Measurements from ENCODE around the gene TTC39B. TPM values are rescaled to one million over a fixed set of nuclear protein-coding genes. Genes with fewer than 3 reads are reported as not detected.

Gene TTC39B
- total and polyA plus RNA-seq, 2 of the 8 experiments (the other 6 are each of a cell fraction or from before 2014, with no cell fraction given) = 1.6 to 10.9 TPM

GRCh38 chr9:15222313-15222712, 84.7 kb downstream of the TTC39B start (continued):
- no peak for TF ChIP-seq RNF2 (IDR thresholded peaks at IDR 0.05; ENCODE audit: borderline replicate concordance, low read depth, low read length, missing control alignments, poor library complexity, severe bottlenecking)
- no peak for TF ChIP-seq SRF (IDR thresholded peaks at IDR 0.05; ENCODE audit: low read depth, low read length)
- TF ChIP-seq SP1 (IDR thresholded peaks at IDR 0.05; ENCODE audit: low read depth, low read length) = no peak
- TF ChIP-seq BACH1 (IDR thresholded peaks at IDR 0.05; ENCODE audit: low read length) = no peak

Data from H1 (cell line).